Heart right ventricle (tissue), 16 donors: ENCODE data around the gene VIT. TPM values are rescaled to one million over a fixed set of nuclear protein-coding genes. Genes with fewer than 3 reads are reported as not detected.
A peak's percentile ranks its signal among the peaks of the same experiment; 100 is the strongest.

Source experiments
- ATAC-seq, 8 donors: fragments of 200-7000 bp; cut with Tn5 transposase; one replicate each; pipeline ENCODE4 v1.9.1; 2020; ENCODE audit warnings: mild to moderate bottlenecking in 8 of 8, moderate library complexity in 8 of 8, moderate number of reproducible peaks in 1 of 8
- DNase-seq, 2 donors: peaks; one replicate each; pipeline ENCODE4 v3.0.0-alpha.2; 2020
- H3K27ac ChIP-seq, 10 donors: fragments of 200-600 bp; sonication (generic) in 2 of 10; one replicate each; pipeline versions ENCODE4 v1.5.0 to v1.8.0; 2020 to 2022; ENCODE audit warnings: mild to moderate bottlenecking in 3 of 10
- H3K27me3 ChIP-seq, 7 donors: fragments of 200-600 bp; one replicate each; pipeline ENCODE4 v1.8.0; 2021 to 2022; ENCODE audit warnings: mild to moderate bottlenecking in 2 of 7
- H3K36me3 ChIP-seq, 9 donors: fragments of 200-600 bp; sonication (generic) in 1 of 9; one replicate each; pipeline versions ENCODE4 v1.5.0 to v1.8.0; 2020 to 2022; ENCODE audit warnings: mild to moderate bottlenecking in 2 of 9
- H3K4me1 ChIP-seq, 9 donors: fragments of 200-600 bp; sonication (generic) in 1 of 9; one replicate each; pipeline versions ENCODE4 v1.5.0 to v1.8.0; 2020 to 2022; ENCODE audit warnings: mild to moderate bottlenecking in 4 of 9
- H3K4me3 ChIP-seq, 10 donors: fragments of 200-600 bp; sonication (generic) in 2 of 10; one replicate each; pipeline versions ENCODE4 v1.5.0 to v1.8.0; 2020 to 2022; ENCODE audit warnings: mild to moderate bottlenecking in 7 of 10, moderate library complexity in 2 of 10
- H3K9me3 ChIP-seq, 11 donors: fragments of 200-600 bp in 10 of 11; sonication (generic) in 2 of 11; one replicate each; pipeline versions ENCODE4 v1.5.0 to v1.8.0; 2013 to 2022; ENCODE audit warnings: mild to moderate bottlenecking in 2 of 11, control low read depth in 1 of 11, moderate library complexity in 1 of 11
- CTCF ChIP-seq, 9 donors: fragments of 200-600 bp; sonication (generic) in 2 of 9; IDR thresholded peaks; one replicate each; pipeline versions ENCODE4 v1.5.0 to v1.8.0; 2021 to 2022; ENCODE audit warnings: antibody characterized with exemption in 9 of 9, mild to moderate bottlenecking in 5 of 9, moderate library complexity in 1 of 9
- WGBS, 2 donors: extraction: QIAGEN DNeasy Blood & Tissue Kit; methylation state at CpG; one replicate each; pipeline ENCODE4 v1.1.7; 2013; ENCODE audit warnings: inconsistent platforms in 1 of 2; 5-methylcytosine and 5-hydroxymethylcytosine counted together
- intact Hi-C, 10 donors: fragments of 100-400 bp; cut with DNase I; formaldehyde crosslinking; loops; one replicate each; pipeline versions ENCODE4 v1.11.1 to v1.14.2; 2022
- polyA plus RNA-seq, 2 donors: library from polyadenylated mRNA; stranded (reverse); fragments of 200-250 nt; gene quantifications; one replicate each; pipeline ENCODE4 v1.2.3, GENCODE V29; 2013
- total RNA-seq, 10 donors: library from RNA; stranded (reverse); fragmentation: NEBNext Ultra II Directional in 3 of 10; extraction: Animal tissue kit (Norgen Biotek cat#: 25700) in 3 of 10; gene quantifications; one replicate each; pipeline versions ENCODE4 v1.2.1 to v1.2.4, GENCODE V29; 2021 to 2023
- donor health status: Arrhythmogenic right ventricular cardiomyopathy.
- donor health status: ischemic (EF 13 %, LVEDD 7.1; RV severe dilation, severe dysfunction).
- donor health status: healthy with polysubstance abuse.
- donor health status: DM: no; HTN: yes; CAD: no.
- donor health status: DM: no; HTN: no; CAD: no.
- donor health status: ischemic (EF 25% LVEDD 6.9; RV normal size, moderate dysfunction).
- donor health status: ischemic (EF 25% LVEDD 5.7; RV mildly dilated, moderate dysfunction).
- donor health status: healthy.
- donor health status: DM: yes; HTN: yes; CAD: no.
- donor health status: Ischemic cardiomyopathy.
- donor health status: ischemic (EF 35%, LVEDD 5.7; RV mildly dilated, moderate dysfunction).
- donor health status: nonischemic (EF 11% LVEDD 7.7; RV severe dilation, severe dysfunction).
- donor health status: DM: yes; HTN: yes; CAD: no.
- donor health status: PGD.
- donor health status: ischemic (EF 29% LVEDD 5.4; RV normal size, mild dysfunction).
- donor health status: nonischemic (EF 23%, LVEDD 6.1; RV moderate dilation, normal function).

VIT gene
- total and polyA plus RNA-seq, 12 donors: 1.2 to 23.6 (median 4.7) TPM

GRCh38 chr2:36705326-36706020, 9.0 kb downstream of the VIT start:
- peak overlapping the region in 8 of 10 donors; percentile 13 to 69 (median 50) for H3K27ac ChIP-seq
- 90 to 95% methylated on average over 9 of the region's 9 CpGs for WGBS, 2 donors
- no peak for DNase-seq

GRCh38 chr2:36706021-36706876, 9.7 kb downstream of the VIT start:
- intact Hi-C loops: no loop called here
- Histone ChIP-seq H3K9me3 (peaks cover 0 to 10% (median 6%) of the 10 kb centered on the region in 11 donors), H3K27me3 (peaks cover 0 to 10% (median 0%) of the 10 kb centered on the region in 7 donors), H3K36me3 (no peaks in the 10 kb centered on the region), H3K4me3 (no peak overlapping the region), H3K27ac (peak overlapping the region in 8 of 10 donors; percentile 14 to 69 (median 55)), H3K4me1 (peaks cover 0 to 38% (median 13%) of the 10 kb centered on the region in 9 donors)
- DNase-seq (no peak), ATAC-seq (peak in 2 of 8 donors; percentile 21 to 38)
- no peak for TF ChIP-seq CTCF (IDR thresholded peaks at IDR 0.05)
- 59 to 74% methylated on average over 5 of the region's 5 CpGs for WGBS, 2 donors

More at GRCh38 chr2:36705326-36706020, 9.0 kb downstream of the VIT start:
- Histone ChIP-seq H3K36me3 (no peaks in the 10 kb centered on the region), H3K4me3 (no peak overlapping the region), H3K4me1 (peaks cover 0 to 38% (median 13%) of the 10 kb centered on the region in 9 donors), H3K27me3 (peaks cover 0 to 12% (median 0%) of the 10 kb centered on the region in 7 donors), H3K9me3 (peaks cover 0 to 2% (median 0%) of the 10 kb centered on the region in 11 donors)
- intact Hi-C loops: no loop called here
- no peak for TF ChIP-seq CTCF (IDR thresholded peaks at IDR 0.05)
- no peak for ATAC-seq

GRCh38 chr2:36707050-36707449, 10.5 kb downstream of the VIT start:
- TF ChIP-seq CTCF (IDR thresholded peaks at IDR 0.05): no peak
- H3K4me3 ChIP-seq: no peak overlapping the region
- peak overlapping the region in 8 of 10 donors; percentile 14 to 69 (median 42) for H3K27ac ChIP-seq
- ATAC-seq (peak in 1 of 8 donors; percentile 44), DNase-seq (no peak)
- no peaks in the 10 kb centered on the region for H3K36me3 ChIP-seq
- H3K9me3 ChIP-seq: peaks cover 0 to 12% (median 7%) of the 10 kb centered on the region in 11 donors
- H3K27me3 ChIP-seq: peaks cover 0 to 6% (median 0%) of the 10 kb centered on the region in 7 donors
- WGBS, 2 donors: 84 to 93% methylated on average over 5 of the region's 5 CpGs
- peaks cover 0 to 38% (median 13%) of the 10 kb centered on the region in 9 donors for H3K4me1 ChIP-seq
- intact Hi-C loops: no loop called here

GRCh38 chr2:36708041-36708741, 11.7 kb downstream of the VIT start:
- Histone ChIP-seq H3K36me3 (no peaks in the 10 kb centered on the region), H3K4me3 (no peak overlapping the region), H3K27ac (peak overlapping the region in 7 of 10 donors; percentile 22 to 69 (median 38)), H3K27me3 (no peaks in the 10 kb centered on the region), H3K9me3 (peaks cover 0 to 12% (median 7%) of the 10 kb centered on the region in 11 donors), H3K4me1 (peaks cover 0 to 38% (median 13%) of the 10 kb centered on the region in 9 donors)
- TF ChIP-seq CTCF (IDR thresholded peaks at IDR 0.05): peak in 2 of 9 donors; percentile 11 to 16
- 63 to 65% methylated on average over 8 of the region's 8 CpGs for WGBS, 2 donors
- intact Hi-C loops: no loop called here
- ATAC-seq: peak; percentile 41 to 72 (median 60)
- no peak for DNase-seq
